ENCODE measurements around the gene TMEM163. TPM values are rescaled to one million over a fixed set of nuclear protein-coding genes. Genes with fewer than 3 reads are reported as not detected.

TMEM163 gene
- total RNA-seq, 6 donors from 2014 or later = 19.3 to 71.6 (median 26.7) TPM

- WGBS, 2 donors = 87 to 98% methylated on average over 5 of the region's 5 CpGs
- H3K9me3 ChIP-seq = no peaks in the 10 kb centered on the region
- TF ChIP-seq POLR2AphosphoS5 (IDR thresholded peaks at IDR 0.05) (no peak), EP300 (IDR thresholded peaks at IDR 0.05) (no peak), CTCF (IDR thresholded peaks at IDR 0.05) (no peak), POLR2A (IDR thresholded peaks at IDR 0.05) (no peak)
- H3K36me3 ChIP-seq = peaks cover 0 to 10% (median 2%) of the 10 kb centered on the region in 4 donors
- H3K27ac ChIP-seq = no peak overlapping the region
- H3K27me3 ChIP-seq = no peaks in the 10 kb centered on the region
- no peaks in the 10 kb centered on the region for H3K4me1 ChIP-seq
- ATAC-seq (ENCODE audit: low FRiP score in 2 of 2) = no peak
- DNase-seq = no peak
- no peak overlapping the region for H3K4me3 ChIP-seq
These were observed 300.7 kb downstream of the TMEM163 start for GRCh38 chr2:134417968-134418582.

GRCh38 chr2:134416637-134417036 is 302.2 kb downstream of the TMEM163 start:
- H3K36me3 ChIP-seq = peaks cover 0 to 6% (median 0%) of the 10 kb centered on the region in 4 donors
- no peaks in the 10 kb centered on the region for H3K9me3 ChIP-seq
- H3K27ac ChIP-seq = no peak overlapping the region
- no peaks in the 10 kb centered on the region for H3K27me3 ChIP-seq
- DNase-seq (no peak), ATAC-seq (ENCODE audit: low FRiP score in 2 of 2) (no peak)
- TF ChIP-seq EP300 (IDR thresholded peaks at IDR 0.05) (no peak), POLR2AphosphoS5 (IDR thresholded peaks at IDR 0.05) (no peak)
- peaks cover 0 to 3% (median 1%) of the 10 kb centered on the region in 4 donors for H3K4me1 ChIP-seq
- WGBS, 2 donors = 93 to 100% methylated on average over 1 of the region's 1 CpG
- no peak overlapping the region for H3K4me3 ChIP-seq

GRCh38 chr2:134416018-134416417 is 302.8 kb downstream of the TMEM163 start:
- H3K9me3 ChIP-seq = no peaks in the 10 kb centered on the region

GRCh38 chr2:134413912-134414311 is 304.9 kb downstream of the TMEM163 start:
- no peak overlapping the region for H3K27ac ChIP-seq
- H3K4me1 ChIP-seq = peaks cover 0 to 20% (median 16%) of the 10 kb centered on the region in 4 donors
- no peak for ATAC-seq (ENCODE audit: low FRiP score in 2 of 2)
- no peaks in the 10 kb centered on the region for H3K9me3 ChIP-seq
- TF ChIP-seq POLR2AphosphoS5 (IDR thresholded peaks at IDR 0.05) = no peak
- no peaks in the 10 kb centered on the region for H3K27me3 ChIP-seq
- whole genome bisulfite sequencing, 2 donors = 60 to 74% methylated on average over 2 of the region's 2 CpGs
- H3K4me3 ChIP-seq = no peak overlapping the region
- H3K36me3 ChIP-seq = peaks cover 0 to 6% (median 0%) of the 10 kb centered on the region in 4 donors
- no peak for DNase-seq

More at GRCh38 chr2:134416018-134416417, 302.8 kb downstream of the TMEM163 start:
- WGBS, 2 donors = 65 to 78% methylated on average over 2 of the region's 2 CpGs
- no peak for ATAC-seq (ENCODE audit: low FRiP score in 2 of 2)
- Histone ChIP-seq H3K27ac (no peak overlapping the region), H3K4me3 (no peak overlapping the region), H3K36me3 (peaks cover 0 to 6% (median 0%) of the 10 kb centered on the region in 4 donors), H3K4me1 (peaks cover 0 to 9% (median 4%) of the 10 kb centered on the region in 4 donors), H3K27me3 (no peaks in the 10 kb centered on the region)
- no peak for DNase-seq
- TF ChIP-seq POLR2AphosphoS5 (IDR thresholded peaks at IDR 0.05) (no peak), EP300 (IDR thresholded peaks at IDR 0.05) (no peak), POLR2A (IDR thresholded peaks at IDR 0.05) (no peak), CTCF (IDR thresholded peaks at IDR 0.05) (no peak)

- TF ChIP-seq CTCF (IDR thresholded peaks at IDR 0.05) (no peak), EP300 (IDR thresholded peaks at IDR 0.05) (no peak), POLR2A (IDR thresholded peaks at IDR 0.05) (no peak), POLR2AphosphoS5 (IDR thresholded peaks at IDR 0.05) (no peak)
- H3K4me1 ChIP-seq = peaks cover 0 to 23% (median 18%) of the 10 kb centered on the region in 4 donors
- H3K4me3 ChIP-seq = no peak overlapping the region
- H3K36me3 ChIP-seq = peaks cover 0 to 6% (median 0%) of the 10 kb centered on the region in 4 donors
- no peaks in the 10 kb centered on the region for H3K9me3 ChIP-seq
- H3K27me3 ChIP-seq = no peaks in the 10 kb centered on the region
- WGBS, 2 donors = 91 to 93% methylated on average over 1 of the region's 1 CpG
- no peak for DNase-seq
- H3K27ac ChIP-seq = no peak overlapping the region
- no peak for ATAC-seq (ENCODE audit: low FRiP score in 2 of 2)
These were observed 305.4 kb downstream of the TMEM163 start for GRCh38 chr2:134413430-134413829.

GRCh38 chr2:134412639-134412999 is 306.2 kb downstream of the TMEM163 start:
- peaks cover 0 to 27% (median 20%) of the 10 kb centered on the region in 4 donors for H3K4me1 ChIP-seq
- no peaks in the 10 kb centered on the region for H3K27me3 ChIP-seq
- H3K36me3 ChIP-seq = peaks cover 0 to 6% (median 0%) of the 10 kb centered on the region in 4 donors
- H3K9me3 ChIP-seq = no peaks in the 10 kb centered on the region
- no peak for TF ChIP-seq CTCF (IDR thresholded peaks at IDR 0.05)
- TF ChIP-seq POLR2A (IDR thresholded peaks at IDR 0.05) = no peak
- TF ChIP-seq POLR2AphosphoS5 (IDR thresholded peaks at IDR 0.05) = no peak
- no peak for TF ChIP-seq EP300 (IDR thresholded peaks at IDR 0.05)
- no peak for DNase-seq
- no peak overlapping the region for H3K27ac ChIP-seq
- no peak for ATAC-seq (ENCODE audit: low FRiP score in 2 of 2)
- WGBS, 2 donors = 88 to 93% methylated on average over 8 of the region's 8 CpGs
- H3K4me3 ChIP-seq = no peak overlapping the region
